Measurements from ENCODE around the gene S100A12. TPM values are rescaled to one million over a fixed set of nuclear protein-coding genes. Genes with fewer than 3 reads are reported as not detected.

Gene S100A12
- total RNA-seq, 6 experiments from 2014 or later: not detected

- H3K27ac Mint-ChIP-seq: no peak overlapping the region
- TF ChIP-seq CTCF (IDR thresholded peaks at IDR 0.05): no peak
- no peak overlapping the region for H3K4me3 Mint-ChIP-seq
- peaks cover 43% of the 10 kb centered on the region for H3K27me3 Mint-ChIP-seq (ENCODE audit: insufficient read depth)
- H3K4me1 Mint-ChIP-seq (ENCODE audit: low read depth): no peaks in the 10 kb centered on the region
- no peaks in the 10 kb centered on the region for H3K9me3 Mint-ChIP-seq
- H3K36me3 Mint-ChIP-seq (ENCODE audit: low read depth): no peaks in the 10 kb centered on the region
- DNase-seq: no peak
Observed at GRCh38 chr1:153360592-153361479, 14.6 kb downstream of the S100A12 start.

- H3K27me3 Mint-ChIP-seq (ENCODE audit: insufficient read depth): peaks cover 42% of the 10 kb centered on the region
- no peak overlapping the region for H3K27ac Mint-ChIP-seq
- no peaks in the 10 kb centered on the region for H3K4me1 Mint-ChIP-seq (ENCODE audit: low read depth)
- H3K36me3 Mint-ChIP-seq (ENCODE audit: low read depth): no peaks in the 10 kb centered on the region
- TF ChIP-seq CTCF (IDR thresholded peaks at IDR 0.05): no peak
- no peak for DNase-seq
- no peaks in the 10 kb centered on the region for H3K9me3 Mint-ChIP-seq
- no peak overlapping the region for H3K4me3 Mint-ChIP-seq
Observed at GRCh38 chr1:153360190-153360589, 15.2 kb downstream of the S100A12 start.

- peaks cover 37% of the 10 kb centered on the region for H3K27me3 Mint-ChIP-seq (ENCODE audit: insufficient read depth)
- H3K4me3 Mint-ChIP-seq: no peak overlapping the region
- H3K27ac Mint-ChIP-seq: no peak overlapping the region
- no peaks in the 10 kb centered on the region for H3K4me1 Mint-ChIP-seq (ENCODE audit: low read depth)
- no peak for TF ChIP-seq CTCF (IDR thresholded peaks at IDR 0.05)
- H3K36me3 Mint-ChIP-seq (ENCODE audit: low read depth): no peaks in the 10 kb centered on the region
- no peaks in the 10 kb centered on the region for H3K9me3 Mint-ChIP-seq
- no peak for DNase-seq
Observed at GRCh38 chr1:153359241-153359640, 16.2 kb downstream of the S100A12 start.

GRCh38 chr1:153358691-153358975 is 16.8 kb downstream of the S100A12 start:
- H3K27ac Mint-ChIP-seq: no peak overlapping the region
- DNase-seq: no peak
- peaks cover 34% of the 10 kb centered on the region for H3K27me3 Mint-ChIP-seq (ENCODE audit: insufficient read depth)
- H3K9me3 Mint-ChIP-seq: no peaks in the 10 kb centered on the region
- H3K4me1 Mint-ChIP-seq (ENCODE audit: low read depth): no peaks in the 10 kb centered on the region
- H3K36me3 Mint-ChIP-seq (ENCODE audit: low read depth): no peaks in the 10 kb centered on the region
- no peak for TF ChIP-seq CTCF (IDR thresholded peaks at IDR 0.05)
- no peak overlapping the region for H3K4me3 Mint-ChIP-seq

- Mint-ChIP-seq H3K36me3 (ENCODE audit: low read depth) (no peaks in the 10 kb centered on the region), H3K27me3 (ENCODE audit: insufficient read depth) (peaks cover 30% of the 10 kb centered on the region), H3K9me3 (no peaks in the 10 kb centered on the region), H3K27ac (no peak within 1 kb of the TSS), H3K4me1 (ENCODE audit: low read depth) (no peaks in the 10 kb centered on the region), H3K4me3 (no peak within 1 kb of the TSS)
- TF ChIP-seq CTCF (IDR thresholded peaks at IDR 0.05): no peak
- no peak for DNase-seq
Observed at GRCh38 chr1:153357853-153358690, 17.3 kb downstream of the S100A12 start, which contains the start of gene S100A9. TSS of gene S100A9 (plus strand) at chr1:153357854. CDS start at chr1:153358284, 430 bp downstream.
